ENCODE data around the gene EPS15. TPM values are rescaled to one million over a fixed set of nuclear protein-coding genes. Genes with fewer than 3 reads are reported as not detected.

The EPS15 gene
- total and polyA plus RNA-seq, 9 of the 15 experiments (the other 6 are each of a cell fraction or from before 2014, with no cell fraction given), result 23.1 to 69.0 (median 41.7) TPM

DNA sequence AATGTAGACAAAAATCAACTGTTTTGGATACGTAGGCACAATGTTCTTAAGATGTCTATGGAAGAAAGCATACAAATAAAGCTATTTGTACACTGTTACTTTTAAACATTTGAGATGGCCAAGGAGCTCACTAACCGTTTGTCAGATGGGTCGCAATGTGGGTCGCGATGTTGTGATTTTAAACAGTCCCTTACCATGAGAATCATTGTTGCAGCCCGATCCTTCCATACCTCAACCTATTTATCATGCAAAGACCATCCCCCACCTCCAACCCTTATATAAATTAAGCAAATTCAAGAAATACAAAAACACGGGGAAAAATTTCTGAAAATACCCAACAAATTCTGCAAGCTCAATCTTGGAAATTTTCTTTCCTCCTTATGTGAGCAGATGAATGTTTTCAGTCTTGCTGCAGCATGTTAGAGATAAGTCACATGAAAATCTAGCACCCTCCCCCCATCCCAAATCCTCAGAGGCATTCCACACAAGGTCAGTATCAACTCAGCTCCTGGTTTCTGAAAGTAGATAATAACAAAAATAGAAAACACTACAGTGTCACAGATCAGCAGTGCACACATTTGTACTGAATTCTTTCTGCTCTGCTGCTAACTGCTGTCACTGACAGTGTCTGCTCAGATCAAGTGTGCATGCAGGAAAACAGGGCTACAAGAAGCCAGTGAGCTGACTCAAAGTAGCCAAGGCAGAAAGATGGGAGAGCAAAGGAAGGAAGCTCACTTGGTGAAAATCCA is 95.8 kb downstream of the EPS15 start (continued):
- no peak for TF ChIP-seq CBX8 (IDR thresholded peaks at IDR 0.05; ENCODE audit: borderline replicate concordance, extremely low read depth, low read depth, low read length, poor library complexity, severe bottlenecking)
- peak; percentile 34; the same call in 1 of the 2 replicates for TF ChIP-seq HDGF (IDR thresholded peaks at IDR 0.05)

DNA sequence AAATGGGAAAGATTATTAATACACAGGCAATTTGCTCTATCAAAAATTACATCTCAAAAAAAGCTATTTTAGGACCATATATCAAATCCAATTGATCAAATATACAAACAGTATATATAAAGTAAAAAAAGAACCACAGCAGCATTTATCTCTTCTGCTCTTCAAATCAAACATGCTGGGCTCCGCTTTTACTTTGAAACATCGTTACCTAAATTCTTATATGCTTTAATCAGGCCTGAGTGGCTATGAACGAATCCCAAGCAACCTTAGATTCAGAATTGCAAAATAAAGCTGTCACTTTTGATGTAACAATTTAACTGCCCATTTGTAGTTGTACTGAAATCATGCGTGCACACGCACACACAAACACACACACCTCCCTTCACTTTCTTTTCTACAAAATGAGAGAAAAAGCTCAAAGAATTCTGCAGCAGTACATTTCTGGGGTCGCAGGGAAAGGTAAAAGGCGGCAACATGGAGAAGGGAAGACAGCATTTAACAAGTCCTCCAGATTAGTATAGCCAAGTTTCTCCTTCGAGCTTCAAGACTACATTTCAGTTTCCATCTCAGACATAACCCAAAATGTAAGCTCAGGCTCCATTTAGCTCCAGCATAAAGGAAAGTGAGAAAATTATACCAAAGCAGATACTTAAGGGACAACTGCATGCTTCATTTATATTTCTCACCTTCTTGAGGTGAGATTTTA is 96.5 kb downstream of the EPS15 start:
- Histone ChIP-seq H4K20me1 (replicated peaks; ENCODE audit: control insufficient read depth, insufficient read depth, low read length) (no peaks in the 10 kb centered on the region), H2AFZ (ENCODE audit: low read depth, low read length) (no peak overlapping the region), H3K4me1 (replicated peaks in 1 of 2; ENCODE audit: control insufficient read depth in 2 of 2, insufficient read depth in 2 of 2, low read length in 2 of 2) (peaks cover 7 to 37% of the 10 kb centered on the region in 2 experiments), H3K4me3 (no peak overlapping the region), H3K27ac (ENCODE audit: extremely low read depth, low read depth, low read length) (peak overlapping the region; percentile 16), H3K9me3 (replicated peaks; ENCODE audit: control insufficient read depth, insufficient read depth, low read depth, low read length) (no peaks in the 10 kb centered on the region), H3K27me3 (ENCODE audit: control insufficient read depth in 2 of 2, insufficient read depth in 2 of 2, low read length in 2 of 2) (no peaks in the 10 kb centered on the region), H3K9ac (ENCODE audit: insufficient read depth in 1 of 2, low read depth in 2 of 2, low read length in 2 of 2) (peak overlapping the region in 1 of 2 experiments; percentile 32; a peak in 1 of 4 replicates), H3K4me2 (ENCODE audit: insufficient read depth, low read length) (peak overlapping the region; percentile 36; the same call in 1 of the 2 replicates), H3K79me2 (ENCODE audit: control insufficient read depth, insufficient read depth, low read length) (no peaks in the 10 kb centered on the region), H3K9me1 (ENCODE audit: control insufficient read depth, insufficient read depth, low read length) (no peaks in the 10 kb centered on the region), H3K36me3 (ENCODE audit: control insufficient read depth, insufficient read depth, low read length) (peaks cover 38% of the 10 kb centered on the region)
- ChIA-PET CTCF (ENCODE audit: low intra/inter-chr PET ratio) (no interaction called here), POLR2A (interaction anchor here (1.0 to 1.8 kb wide), 6 partner anchors 9 to 42 kb away, joined by 3 to 19 read pairs (median 5); no protein-coding TSS in a partner anchor)
- BruUV-seq (replicated peaks), result no TSS peak
- ATAC-seq (no peak), FAIRE-seq (no peak), DNase-seq (ENCODE audit: extremely low read depth in 1 of 4, low spot score in 3 of 4) (no peak)
- intact Hi-C loops (cut with micrococcal nuclease) (no loop called here), in situ Hi-C loops (cut with MboI) (no loop called here)
- 74% methylated on average over 8 of the region's 8 CpGs for WGBS (ENCODE audit: insufficient coverage, low coverage, missing lambda C conversion rate)
- TF ChIP-seq ETV1 (tag; conservative IDR thresholded peaks at IDR 0.05; ENCODE audit: low read depth) (no peak), DACH1 (IDR thresholded peaks at IDR 0.05; ENCODE audit: partially characterized antibody) (no peak), ZBED1 (IDR thresholded peaks at IDR 0.05) (no peak), POLR2AphosphoS2 (IDR thresholded peaks at IDR 0.05; ENCODE audit: low read length) (no peak), STAG1 (CRISPR knock-in tag; IDR thresholded peaks at IDR 0.05; ENCODE audit: borderline replicate concordance) (no peak), PHF21A (IDR thresholded peaks at IDR 0.05; ENCODE audit: borderline replicate concordance, low read depth) (no peak)
- TF ChIP-seq, protein P1, sequence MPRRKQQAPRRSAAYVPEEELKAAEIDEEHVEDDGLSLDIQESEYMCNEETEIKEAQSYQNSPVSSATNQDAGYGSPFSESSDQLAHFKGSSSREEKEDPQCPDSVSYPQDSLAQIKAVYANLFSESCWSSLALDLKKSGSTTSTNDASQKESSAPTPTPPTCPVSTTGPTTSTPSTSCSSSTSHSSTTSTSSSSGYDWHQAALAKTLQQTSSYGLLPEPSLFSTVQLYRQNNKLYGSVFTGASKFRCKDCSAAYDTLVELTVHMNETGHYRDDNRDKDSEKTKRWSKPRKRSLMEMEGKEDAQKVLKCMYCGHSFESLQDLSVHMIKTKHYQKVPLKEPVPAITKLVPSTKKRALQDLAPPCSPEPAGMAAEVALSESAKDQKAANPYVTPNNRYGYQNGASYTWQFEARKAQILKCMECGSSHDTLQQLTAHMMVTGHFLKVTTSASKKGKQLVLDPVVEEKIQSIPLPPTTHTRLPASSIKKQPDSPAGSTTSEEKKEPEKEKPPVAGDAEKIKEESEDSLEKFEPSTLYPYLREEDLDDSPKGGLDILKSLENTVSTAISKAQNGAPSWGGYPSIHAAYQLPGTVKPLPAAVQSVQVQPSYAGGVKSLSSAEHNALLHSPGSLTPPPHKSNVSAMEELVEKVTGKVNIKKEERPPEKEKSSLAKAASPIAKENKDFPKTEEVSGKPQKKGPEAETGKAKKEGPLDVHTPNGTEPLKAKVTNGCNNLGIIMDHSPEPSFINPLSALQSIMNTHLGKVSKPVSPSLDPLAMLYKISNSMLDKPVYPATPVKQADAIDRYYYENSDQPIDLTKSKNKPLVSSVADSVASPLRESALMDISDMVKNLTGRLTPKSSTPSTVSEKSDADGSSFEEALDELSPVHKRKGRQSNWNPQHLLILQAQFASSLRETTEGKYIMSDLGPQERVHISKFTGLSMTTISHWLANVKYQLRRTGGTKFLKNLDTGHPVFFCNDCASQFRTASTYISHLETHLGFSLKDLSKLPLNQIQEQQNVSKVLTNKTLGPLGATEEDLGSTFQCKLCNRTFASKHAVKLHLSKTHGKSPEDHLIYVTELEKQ (CRISPR knock-in tag; IDR thresholded peaks at IDR 0.05), result no peak
- TF ChIP-seq, protein P2, sequence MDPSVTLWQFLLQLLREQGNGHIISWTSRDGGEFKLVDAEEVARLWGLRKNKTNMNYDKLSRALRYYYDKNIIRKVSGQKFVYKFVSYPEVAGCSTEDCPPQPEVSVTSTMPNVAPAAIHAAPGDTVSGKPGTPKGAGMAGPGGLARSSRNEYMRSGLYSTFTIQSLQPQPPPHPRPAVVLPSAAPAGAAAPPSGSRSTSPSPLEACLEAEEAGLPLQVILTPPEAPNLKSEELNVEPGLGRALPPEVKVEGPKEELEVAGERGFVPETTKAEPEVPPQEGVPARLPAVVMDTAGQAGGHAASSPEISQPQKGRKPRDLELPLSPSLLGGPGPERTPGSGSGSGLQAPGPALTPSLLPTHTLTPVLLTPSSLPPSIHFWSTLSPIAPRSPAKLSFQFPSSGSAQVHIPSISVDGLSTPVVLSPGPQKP (CRISPR knock-in tag; IDR thresholded peaks at IDR 0.05), result no peak
- TF ChIP-seq, protein P3, sequence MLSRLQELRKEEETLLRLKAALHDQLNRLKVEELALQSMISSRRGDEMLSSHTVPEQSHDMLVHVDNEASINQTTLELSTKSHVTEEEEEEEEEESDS (CRISPR knock-in tag; IDR thresholded peaks at IDR 0.05), result no peak

All from K562 (cell line).